ENCODE data around the gene CUL3. TPM values are rescaled to one million over a fixed set of nuclear protein-coding genes. Genes with fewer than 3 reads are reported as not detected.
"Not testable (repeated sequence)": the region's sequence is repeated elsewhere in the genome, so short reads cannot be mapped to it uniquely, and the experiment has no call there.

Gene CUL3
- total RNA-seq, 2 experiments from 2014 or later, result 83.5 to 87.0 TPM

DNA sequence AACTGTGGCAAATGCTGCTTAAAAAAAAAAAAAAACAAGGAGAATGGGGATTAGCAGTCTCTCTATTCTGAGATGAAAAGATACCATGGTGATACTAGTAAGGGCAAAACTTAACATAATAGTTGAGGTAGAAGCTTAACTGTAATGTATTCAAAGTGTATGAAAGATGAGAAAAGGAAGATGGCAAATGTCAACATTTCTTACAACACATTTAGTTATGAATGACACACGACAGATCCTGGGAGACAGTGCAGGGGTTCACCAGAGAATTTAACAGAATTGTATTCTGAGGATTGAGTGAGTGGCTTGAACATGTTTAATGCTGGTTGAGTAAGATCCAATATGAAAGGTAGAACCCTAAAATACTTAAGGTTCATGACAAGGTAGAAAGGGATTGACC is 52.7 kb downstream of the CUL3 start:
- no peak for DNase-seq
- Mint-ChIP-seq H3K4me3 (no peak overlapping the region), H3K27ac (peak overlapping the region; percentile 67), H3K4me1 (peaks cover 45% of the 10 kb centered on the region), H3K36me3 (peaks cover 48% of the 10 kb centered on the region), H3K27me3 (no peaks in the 10 kb centered on the region), H3K9me3 (no peaks in the 10 kb centered on the region)

DNA sequence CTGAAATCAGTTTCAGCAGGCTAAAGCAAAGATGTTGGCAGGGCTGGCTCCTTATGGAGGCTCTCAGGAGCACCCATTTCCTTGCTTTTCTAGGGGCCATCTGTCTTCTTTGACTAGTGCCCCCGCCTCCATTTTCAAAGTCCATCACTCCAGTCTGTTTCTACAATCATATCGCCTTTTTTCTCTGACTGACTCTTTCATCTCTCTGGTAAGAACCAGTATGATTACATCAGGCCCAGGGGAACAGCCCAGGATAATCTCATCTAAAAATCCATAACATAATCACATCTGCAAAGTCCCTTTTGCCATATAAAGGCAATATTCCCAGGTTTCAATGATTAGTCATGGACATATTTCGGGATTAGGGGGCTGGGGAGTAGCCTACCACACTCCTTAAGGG is 57.0 kb downstream of the CUL3 start:
- H3K4me3 Mint-ChIP-seq, result no peak overlapping the region
- no peaks in the 10 kb centered on the region for H3K9me3 Mint-ChIP-seq
- no peak for DNase-seq
- peaks cover 49% of the 10 kb centered on the region for H3K36me3 Mint-ChIP-seq
- H3K27me3 Mint-ChIP-seq, result no peaks in the 10 kb centered on the region
- H3K27ac Mint-ChIP-seq, result peak overlapping the region; percentile 10
- H3K4me1 Mint-ChIP-seq, result peaks cover 70% of the 10 kb centered on the region

DNA sequence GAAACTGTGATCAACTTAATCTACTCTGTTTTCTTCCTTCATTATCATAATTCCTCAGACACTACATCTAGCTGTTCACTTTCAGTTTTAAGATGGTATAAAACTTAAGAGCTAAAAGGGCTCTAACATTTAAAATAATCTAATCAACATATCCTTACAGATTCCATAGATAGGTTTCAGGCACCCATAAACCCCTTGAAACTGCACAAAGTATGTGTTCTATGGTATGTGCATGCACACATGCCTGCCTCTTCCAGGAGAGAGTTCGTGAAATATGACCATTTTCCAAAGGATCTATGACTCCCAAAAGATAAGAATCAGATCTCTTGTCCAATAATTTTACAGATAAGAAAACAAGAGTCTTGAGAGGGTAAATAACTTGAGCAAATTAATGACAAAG is 59.4 kb downstream of the CUL3 start:
- peaks cover 62% of the 10 kb centered on the region for H3K4me1 Mint-ChIP-seq
- H3K27me3 Mint-ChIP-seq, result no peaks in the 10 kb centered on the region
- no peak for DNase-seq
- peaks cover 33% of the 10 kb centered on the region for H3K36me3 Mint-ChIP-seq
- peak overlapping the region; percentile 29 for H3K27ac Mint-ChIP-seq
- no peaks in the 10 kb centered on the region for H3K9me3 Mint-ChIP-seq
- no peak overlapping the region for H3K4me3 Mint-ChIP-seq

DNA sequence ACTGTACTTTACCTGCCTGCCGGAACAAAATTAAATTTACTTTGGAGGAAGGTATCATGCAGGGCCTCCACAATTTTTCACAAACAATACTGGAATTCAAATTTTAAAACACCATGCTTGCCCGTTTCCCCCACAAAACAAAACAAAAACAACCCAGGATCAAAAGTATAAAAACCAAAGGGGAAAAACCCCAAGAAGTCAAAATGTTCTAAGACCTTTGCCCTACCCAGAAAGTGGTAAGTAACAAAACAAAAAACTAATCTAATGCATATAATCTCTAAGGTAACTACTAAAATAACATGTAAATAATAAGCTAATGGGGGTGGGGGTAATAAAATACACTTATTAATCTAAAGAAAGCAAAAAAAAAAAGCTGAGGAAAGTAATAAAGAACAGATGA is 60.5 kb downstream of the CUL3 start:
- Mint-ChIP-seq H3K4me3 (peak overlapping the region; percentile 40), H3K27me3 (no peaks in the 10 kb centered on the region), H3K27ac (peak overlapping the region; percentile 64), H3K4me1 (peaks cover 70% of the 10 kb centered on the region), H3K36me3 (peaks cover 33% of the 10 kb centered on the region), H3K9me3 (no peaks in the 10 kb centered on the region)
- DNase-seq, result no peak

DNA sequence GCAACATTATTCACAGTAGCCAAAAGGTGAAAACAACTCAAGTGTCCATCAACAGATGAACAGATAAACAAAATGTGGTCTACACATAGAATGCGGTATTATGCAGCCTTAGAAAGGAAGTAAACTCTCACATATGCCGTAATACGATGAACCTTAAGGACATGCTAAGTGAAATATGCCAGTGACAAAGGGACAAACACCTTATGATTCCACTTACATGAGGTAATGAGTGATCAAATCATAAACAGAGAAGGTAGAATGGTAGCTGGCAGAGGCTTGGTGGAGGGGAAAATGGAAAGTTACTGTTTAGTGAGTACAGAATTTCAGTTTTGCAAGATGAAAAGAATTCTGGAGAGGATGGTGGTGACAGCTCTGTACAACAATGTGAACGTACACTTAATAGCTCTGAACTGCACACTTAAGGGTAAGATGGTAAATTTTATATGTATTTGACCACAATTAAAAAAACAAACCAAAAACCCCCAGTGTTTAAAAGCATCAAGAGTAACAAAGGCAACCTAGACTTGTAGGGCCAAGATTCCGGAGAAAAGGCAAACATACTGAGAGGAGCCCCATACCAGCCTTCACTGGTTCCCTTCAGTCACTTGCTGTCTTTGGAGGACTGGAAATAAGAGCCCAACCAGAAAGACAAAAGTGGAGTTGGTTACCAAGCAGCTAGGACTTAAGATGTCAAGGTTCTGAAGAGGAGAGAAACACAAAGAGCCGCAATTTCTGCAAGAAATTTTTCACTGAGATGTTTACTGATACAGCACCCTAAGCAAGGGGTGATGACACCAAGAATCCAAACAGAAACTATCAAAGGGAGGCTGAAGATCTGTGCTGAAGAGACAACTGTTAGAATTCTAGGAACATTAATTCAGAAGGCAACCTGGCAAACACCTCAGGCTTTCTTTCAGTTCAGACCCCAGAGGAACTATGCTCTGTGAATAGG is 61.3 kb downstream of the CUL3 start:
- Mint-ChIP-seq H3K4me3 (peak overlapping the region; percentile 5), H3K36me3 (peaks cover 30% of the 10 kb centered on the region), H3K4me1 (peaks cover 73% of the 10 kb centered on the region), H3K27me3 (no peaks in the 10 kb centered on the region), H3K27ac (peak overlapping the region; percentile 64), H3K9me3 (no peaks in the 10 kb centered on the region)
- no peak for DNase-seq

DNA sequence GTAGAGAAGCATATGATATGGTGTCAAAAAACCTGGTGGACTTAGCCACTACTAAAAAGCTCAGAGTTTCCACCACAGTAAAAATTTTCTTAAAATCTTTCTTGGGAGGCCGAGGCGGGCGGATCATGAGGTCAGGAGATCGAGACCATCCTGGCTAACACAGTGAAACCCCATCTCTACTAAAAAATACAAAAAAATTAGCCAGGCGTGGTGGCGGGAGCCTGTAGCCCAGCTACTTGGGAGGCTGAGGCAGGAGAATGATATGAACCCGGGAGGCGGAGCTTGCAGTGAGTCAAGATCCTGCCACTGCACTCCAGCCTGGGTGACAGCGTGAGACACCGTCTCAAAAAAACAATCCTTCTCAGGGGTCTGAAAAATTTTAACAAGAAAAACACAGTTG is 62.7 kb downstream of the CUL3 start:
- H3K27me3 Mint-ChIP-seq, H3K27ac Mint-ChIP-seq, DNase-seq, H3K4me3 Mint-ChIP-seq, H3K9me3 Mint-ChIP-seq: not testable (repeated sequence)
- Mint-ChIP-seq H3K4me1 (peaks cover 71% of the 10 kb centered on the region), H3K36me3 (peaks cover 28% of the 10 kb centered on the region)

DNA sequence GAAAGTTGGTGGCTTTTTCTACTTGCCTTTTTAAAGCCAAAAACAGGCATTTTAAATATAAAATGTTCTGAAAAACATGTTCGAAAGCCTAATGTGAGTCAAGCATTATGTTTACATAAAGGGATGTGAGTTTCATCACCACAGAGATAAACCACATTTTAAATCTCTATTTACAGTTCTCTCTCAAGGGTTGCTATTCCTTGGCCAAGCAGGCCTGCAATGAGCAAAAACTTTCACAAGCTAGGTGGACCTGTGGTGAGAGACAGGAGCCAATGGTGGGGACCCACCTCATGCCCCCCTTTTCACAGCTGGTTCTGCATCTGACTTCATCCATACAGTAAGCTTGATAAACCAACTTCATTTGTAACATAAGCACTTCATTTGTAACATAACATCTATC is 65.1 kb downstream of the CUL3 start:
- Mint-ChIP-seq H3K4me3 (no peak overlapping the region), H3K36me3 (peaks cover 28% of the 10 kb centered on the region), H3K27ac (peak overlapping the region; percentile 56), H3K27me3 (no peaks in the 10 kb centered on the region), H3K9me3 (no peaks in the 10 kb centered on the region), H3K4me1 (peaks cover 62% of the 10 kb centered on the region)
- peak; percentile 43 for DNase-seq

DNA sequence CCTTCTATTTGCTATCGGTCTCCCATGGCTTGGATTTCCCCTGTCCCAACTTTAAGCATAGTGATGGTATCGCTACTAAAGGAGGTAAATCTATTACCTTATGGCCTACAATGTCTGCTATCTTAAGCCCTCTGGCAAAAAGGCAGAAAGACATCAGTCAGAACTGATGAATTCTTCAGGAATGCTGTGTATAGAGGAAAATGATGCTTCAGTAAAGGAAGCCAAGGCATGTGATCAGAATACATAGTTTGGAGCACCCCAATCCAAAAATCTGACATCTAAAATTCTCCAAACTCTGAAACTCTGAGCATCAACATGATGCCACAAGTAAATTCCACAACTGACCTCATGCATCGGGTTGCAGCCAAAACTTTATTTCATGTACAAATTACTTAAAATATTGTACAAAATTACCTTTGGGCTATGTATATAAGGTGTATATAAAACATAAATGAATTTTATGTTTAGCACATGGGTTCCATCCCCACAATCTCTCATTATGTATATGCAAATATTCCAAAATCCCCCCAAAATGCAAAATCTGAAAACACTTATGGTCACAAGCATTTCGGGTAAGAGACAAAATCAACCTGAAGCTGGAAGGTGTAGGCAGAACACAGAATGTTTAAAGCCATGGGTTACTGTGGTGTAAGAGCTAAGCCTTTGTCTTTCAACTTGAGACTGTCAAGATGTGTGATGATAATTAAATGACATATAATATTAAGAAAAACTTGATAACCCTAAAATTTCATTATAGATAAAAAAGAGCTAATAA is 66.2 kb downstream of the CUL3 start:
- peaks cover 29% of the 10 kb centered on the region for H3K36me3 Mint-ChIP-seq
- no peaks in the 10 kb centered on the region for H3K9me3 Mint-ChIP-seq
- no peak overlapping the region for H3K4me3 Mint-ChIP-seq
- H3K4me1 Mint-ChIP-seq, result peaks cover 56% of the 10 kb centered on the region
- no peak overlapping the region for H3K27ac Mint-ChIP-seq
- H3K27me3 Mint-ChIP-seq, result no peaks in the 10 kb centered on the region
- no peak for DNase-seq

DNA sequence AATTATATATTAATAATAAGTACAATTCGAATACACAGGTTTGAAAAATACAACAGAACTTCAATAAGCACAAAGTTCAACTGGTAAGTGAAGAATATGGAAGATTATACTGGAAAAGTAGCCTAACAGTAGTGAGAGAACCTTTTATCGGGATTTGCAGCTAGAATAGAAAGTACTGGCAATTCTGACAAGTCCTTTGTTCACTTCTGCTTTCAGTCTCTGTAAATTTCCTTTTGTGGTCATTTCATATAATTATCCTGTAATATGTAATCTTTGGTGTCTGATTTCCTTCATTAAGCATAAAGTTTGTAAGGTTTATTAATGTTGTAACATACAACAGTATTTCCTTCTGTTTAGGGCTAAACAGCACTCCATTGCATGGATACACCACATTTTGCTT is 67.2 kb downstream of the CUL3 start:
- H3K36me3 Mint-ChIP-seq, result peaks cover 34% of the 10 kb centered on the region
- DNase-seq, result no peak
- no peaks in the 10 kb centered on the region for H3K9me3 Mint-ChIP-seq
- H3K4me3 Mint-ChIP-seq, result no peak overlapping the region
- no peak overlapping the region for H3K27ac Mint-ChIP-seq
- H3K4me1 Mint-ChIP-seq, result peaks cover 48% of the 10 kb centered on the region
- H3K27me3 Mint-ChIP-seq, result no peaks in the 10 kb centered on the region

DNA sequence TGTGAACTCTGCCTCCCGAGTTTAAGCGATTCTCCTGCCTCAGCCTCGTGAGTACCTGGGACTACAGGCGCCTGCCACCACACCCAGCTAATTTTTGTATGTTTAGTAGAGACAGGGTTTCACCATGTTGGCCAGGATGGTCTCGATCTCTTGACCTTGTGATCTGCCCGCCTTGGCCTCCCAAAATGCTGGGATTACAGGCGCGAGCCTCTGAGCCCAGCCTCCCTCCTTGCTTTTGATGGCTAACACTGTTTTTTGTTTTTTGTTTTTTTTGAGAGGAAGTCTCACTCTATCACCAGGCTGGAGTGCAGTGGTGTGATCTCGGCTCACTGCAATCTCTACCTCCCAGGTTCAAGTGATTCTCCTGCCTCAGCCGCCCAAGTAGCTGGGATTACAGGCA is 68.8 kb downstream of the CUL3 start:
- H3K4me3 Mint-ChIP-seq, H3K27ac Mint-ChIP-seq, DNase-seq, H3K9me3 Mint-ChIP-seq, H3K27me3 Mint-ChIP-seq: not testable (repeated sequence)
- Mint-ChIP-seq H3K36me3 (peaks cover 36% of the 10 kb centered on the region), H3K4me1 (peaks cover 47% of the 10 kb centered on the region)

DNA sequence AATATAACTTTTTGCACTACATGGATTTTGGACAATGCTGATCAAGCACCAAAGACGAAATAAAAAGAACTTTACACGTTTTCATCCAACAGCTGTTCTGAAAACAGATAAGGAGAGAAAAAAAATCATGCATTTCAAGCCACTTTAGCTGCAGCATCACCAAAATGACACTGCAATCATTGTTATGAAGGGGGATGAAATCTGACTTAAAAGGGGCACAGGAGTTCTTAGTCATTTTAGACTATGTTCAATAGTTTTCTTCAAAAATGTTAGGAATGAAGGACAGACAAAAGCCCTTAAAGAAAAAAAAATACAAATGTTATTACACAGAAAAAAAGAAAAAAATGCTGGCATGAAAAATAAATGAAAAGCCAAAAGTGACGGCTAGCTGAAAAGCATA is 71.2 kb downstream of the CUL3 start:
- peaks cover 37% of the 10 kb centered on the region for H3K4me1 Mint-ChIP-seq
- H3K27me3 Mint-ChIP-seq, result no peaks in the 10 kb centered on the region
- H3K36me3 Mint-ChIP-seq, result peaks cover 35% of the 10 kb centered on the region

DNA sequence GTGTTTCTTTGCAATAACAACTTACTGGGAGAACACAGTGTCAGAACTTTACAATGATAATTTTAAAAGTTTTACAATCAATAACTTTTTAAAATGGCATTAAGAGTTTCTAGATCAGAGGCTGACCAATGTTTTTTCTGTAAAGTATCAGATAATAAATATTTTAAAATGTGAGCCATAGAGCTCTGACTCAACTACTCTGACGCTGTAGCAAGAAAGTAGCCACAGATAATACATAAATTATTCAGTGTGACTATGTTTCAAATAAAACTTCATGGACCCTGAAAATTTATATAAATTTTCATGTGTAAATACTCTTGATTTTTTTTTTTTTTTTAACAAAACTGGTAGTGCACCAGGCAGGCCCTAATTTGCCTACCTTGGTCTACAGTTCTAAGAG is 77.4 kb downstream of the CUL3 start:
- Mint-ChIP-seq H3K4me1 (peaks cover 7% of the 10 kb centered on the region), H3K4me3 (no peak overlapping the region), H3K9me3 (no peaks in the 10 kb centered on the region), H3K27ac (no peak overlapping the region), H3K27me3 (no peaks in the 10 kb centered on the region), H3K36me3 (peaks cover 30% of the 10 kb centered on the region)
- no peak for DNase-seq

More for the DNA sequence above, 71.2 kb downstream of the CUL3 start:
- H3K27ac Mint-ChIP-seq, result no peak overlapping the region
- no peak for DNase-seq
- no peak overlapping the region for H3K4me3 Mint-ChIP-seq
- H3K9me3 Mint-ChIP-seq, result no peaks in the 10 kb centered on the region

DNA sequence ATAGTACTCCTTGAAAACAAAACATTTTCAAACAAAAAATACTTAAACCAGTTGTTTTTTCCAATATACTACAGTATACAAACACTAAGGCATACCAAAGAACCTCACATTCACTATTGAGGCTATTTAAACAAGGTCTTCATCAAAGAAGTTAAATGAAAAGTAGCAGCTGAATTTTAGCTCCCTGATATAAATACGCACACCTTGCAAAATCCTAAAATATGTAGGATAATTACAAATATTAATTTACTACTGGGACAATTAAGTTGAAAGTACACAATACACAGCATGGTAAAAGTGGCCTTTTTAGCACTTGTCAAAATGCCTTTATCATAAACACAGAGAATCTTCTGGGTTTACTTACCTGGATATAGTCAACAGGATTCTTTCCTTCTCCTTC is 78.7 kb downstream of the CUL3 start:
- no peak overlapping the region for H3K27ac Mint-ChIP-seq
- H3K4me1 Mint-ChIP-seq, result peaks cover 7% of the 10 kb centered on the region
- H3K27me3 Mint-ChIP-seq, result no peaks in the 10 kb centered on the region
- no peak overlapping the region for H3K4me3 Mint-ChIP-seq
- H3K9me3 Mint-ChIP-seq, result no peaks in the 10 kb centered on the region
- H3K36me3 Mint-ChIP-seq, result peaks cover 33% of the 10 kb centered on the region
- DNase-seq, result no peak

DNA sequence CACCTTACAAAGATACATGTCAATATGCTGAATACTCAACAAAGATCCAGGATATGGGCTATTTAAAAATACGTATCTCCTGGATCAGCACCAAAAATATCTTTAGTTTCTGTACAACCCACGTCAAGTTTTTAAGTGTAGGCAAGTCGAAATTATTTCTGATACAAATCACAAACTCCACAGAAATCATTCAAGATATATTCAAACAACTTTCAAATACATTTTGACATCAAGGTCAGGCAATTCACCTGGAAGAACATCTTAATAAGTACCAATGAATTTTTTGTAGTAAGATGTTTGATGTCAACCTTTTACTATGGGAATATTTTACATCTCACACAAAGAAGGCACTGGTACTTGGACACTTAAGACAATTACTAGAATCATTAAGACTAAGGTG is 86.2 kb downstream of the CUL3 start:
- Mint-ChIP-seq H3K36me3 (peaks cover 35% of the 10 kb centered on the region), H3K27ac (no peak overlapping the region), H3K4me3 (no peak overlapping the region), H3K9me3 (no peaks in the 10 kb centered on the region), H3K4me1 (peaks cover 5% of the 10 kb centered on the region), H3K27me3 (no peaks in the 10 kb centered on the region)
- DNase-seq, result no peak

DNA sequence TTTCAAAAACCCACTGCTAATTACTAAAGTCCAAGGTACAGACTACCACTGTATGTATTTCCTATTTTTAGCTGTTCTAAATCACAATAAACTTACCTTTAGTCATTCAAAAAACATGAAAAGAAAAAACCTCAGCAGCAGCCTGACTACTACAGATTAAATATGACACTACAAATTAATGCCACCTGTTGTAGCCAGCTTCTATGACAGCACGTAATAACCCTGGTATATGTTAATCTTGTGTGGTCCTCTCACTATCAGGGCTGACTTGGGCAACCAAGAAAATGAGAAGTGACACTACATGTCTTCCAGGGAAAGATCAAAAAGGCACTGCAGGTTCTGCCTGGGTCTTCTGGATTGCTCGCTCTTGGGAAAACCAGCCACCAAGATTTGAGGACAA is 92.6 kb downstream of the CUL3 start:
- Mint-ChIP-seq H3K4me1 (peaks cover 31% of the 10 kb centered on the region), H3K4me3 (no peak overlapping the region), H3K36me3 (peaks cover 59% of the 10 kb centered on the region), H3K27ac (no peak overlapping the region), H3K27me3 (no peaks in the 10 kb centered on the region), H3K9me3 (peaks cover 23% of the 10 kb centered on the region)
- DNase-seq, result no peak

Data from activated naive CD8-positive, alpha-beta T cell treated with anti-CD3 and anti-CD28 coated beads for 36 hours (primary cell).